Hepatocyte (in vitro differentiated cells): ENCODE data around the gene DCDC2.

Experiments used
- EZH2 ChIP-seq: fragments of 200-600 bp; sonication (generic); IDR thresholded peaks from 2 replicates; pipeline ENCODE4 v1.6.1; 2016; ENCODE audit warnings: antibody characterized with exemption, mild to moderate bottlenecking, borderline replicate concordance
- EZH2phosphoT487 ChIP-seq: fragments of 200-600 bp; sonication (generic); IDR thresholded peaks from one replicate; pipeline ENCODE4 v1.6.1; 2018; ENCODE audit warnings: antibody characterized with exemption, mild to moderate bottlenecking, low read depth, moderate library complexity; ENCODE audit not compliant: unreplicated experiment, severe bottlenecking
- TF ChIP-seq, protein P1 (sequence below): fragments of 200-600 bp; sonication (generic); IDR thresholded peaks from 2 replicates; pipeline ENCODE4 v1.5.1; 2016; ENCODE audit warnings: antibody characterized with exemption, mild to moderate bottlenecking; ENCODE audit not compliant: poor library complexity

GRCh38 chr6:24352434-24352833, 5.4 kb downstream of the DCDC2 start:
- TF ChIP-seq, protein P1, sequence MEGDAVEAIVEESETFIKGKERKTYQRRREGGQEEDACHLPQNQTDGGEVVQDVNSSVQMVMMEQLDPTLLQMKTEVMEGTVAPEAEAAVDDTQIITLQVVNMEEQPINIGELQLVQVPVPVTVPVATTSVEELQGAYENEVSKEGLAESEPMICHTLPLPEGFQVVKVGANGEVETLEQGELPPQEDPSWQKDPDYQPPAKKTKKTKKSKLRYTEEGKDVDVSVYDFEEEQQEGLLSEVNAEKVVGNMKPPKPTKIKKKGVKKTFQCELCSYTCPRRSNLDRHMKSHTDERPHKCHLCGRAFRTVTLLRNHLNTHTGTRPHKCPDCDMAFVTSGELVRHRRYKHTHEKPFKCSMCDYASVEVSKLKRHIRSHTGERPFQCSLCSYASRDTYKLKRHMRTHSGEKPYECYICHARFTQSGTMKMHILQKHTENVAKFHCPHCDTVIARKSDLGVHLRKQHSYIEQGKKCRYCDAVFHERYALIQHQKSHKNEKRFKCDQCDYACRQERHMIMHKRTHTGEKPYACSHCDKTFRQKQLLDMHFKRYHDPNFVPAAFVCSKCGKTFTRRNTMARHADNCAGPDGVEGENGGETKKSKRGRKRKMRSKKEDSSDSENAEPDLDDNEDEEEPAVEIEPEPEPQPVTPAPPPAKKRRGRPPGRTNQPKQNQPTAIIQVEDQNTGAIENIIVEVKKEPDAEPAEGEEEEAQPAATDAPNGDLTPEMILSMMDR, result no peak
- TF ChIP-seq EZH2phosphoT487, result no peak
- TF ChIP-seq EZH2, result no peak
